G401 (cell line): ENCODE measurements around the gene HILPDA. TPM values are rescaled to one million over a fixed set of nuclear protein-coding genes. Genes with fewer than 3 reads are reported as not detected.

ENCODE experiments used
- total RNA-seq: library from RNA; depleted of rRNA; stranded (reverse); fragments of >200 nt; shearing (Covaris generic); gene quantifications from 2 replicates; pipeline ENCODE4 v1.2.3, GENCODE V29; 2014; rRNA removed

HILPDA gene
- total RNA-seq, 1 experiment from 2014 or later, result 9.0 TPM

Other genes with a start within 250 kb of the HILPDA start
- not detected in 2 replicates for gene LEP, start 214.6 kb upstream of the HILPDA start, total RNA-seq
- gene RBM28, start 112.0 kb upstream of the HILPDA start, total RNA-seq, result 20.6 and 58.3 TPM in 2 replicates
- gene PRRT4, start 94.2 kb upstream of the HILPDA start, total RNA-seq, result 0.78 TPM in 1 of 2 replicates, not detected in the other
- gene IMPDH1, start 45.9 kb upstream of the HILPDA start, total RNA-seq, result 58.5 and 67.9 TPM in 2 replicates
- gene METTL2B, start 20.9 kb downstream of the HILPDA start, total RNA-seq, result 23.8 and 55.4 TPM in 2 replicates
- 0.81 TPM in 1 of 2 replicates, not detected in the other for gene GARIN1A, start 216.4 kb downstream of the HILPDA start, total RNA-seq